Esophagus squamous epithelium (tissue), 4 donors: Measurements from ENCODE around the gene TCEAL7.

Source experiments
- POLR2A ChIP-seq, 4 donors: fragments of 450-650 bp; IDR thresholded peaks; one replicate each; pipeline ENCODE4 v1.6.1; 2017; ENCODE audit warnings: antibody characterized with exemption in 4 of 4, mild to moderate bottlenecking in 4 of 4, moderate library complexity in 3 of 4
- TF ChIP-seq, protein P1 (sequence below), 6 experiments: fragments of 450-650 bp in 4 of 6; fragments of 200-600 bp in 2 of 6; sonication (generic) in 2 of 6; IDR thresholded peaks; one replicate each; pipeline ENCODE4 v1.5.1; 2016 to 2019; ENCODE audit warnings: antibody characterized with exemption in 6 of 6, mild to moderate bottlenecking in 4 of 6, moderate library complexity in 4 of 6

DNA sequence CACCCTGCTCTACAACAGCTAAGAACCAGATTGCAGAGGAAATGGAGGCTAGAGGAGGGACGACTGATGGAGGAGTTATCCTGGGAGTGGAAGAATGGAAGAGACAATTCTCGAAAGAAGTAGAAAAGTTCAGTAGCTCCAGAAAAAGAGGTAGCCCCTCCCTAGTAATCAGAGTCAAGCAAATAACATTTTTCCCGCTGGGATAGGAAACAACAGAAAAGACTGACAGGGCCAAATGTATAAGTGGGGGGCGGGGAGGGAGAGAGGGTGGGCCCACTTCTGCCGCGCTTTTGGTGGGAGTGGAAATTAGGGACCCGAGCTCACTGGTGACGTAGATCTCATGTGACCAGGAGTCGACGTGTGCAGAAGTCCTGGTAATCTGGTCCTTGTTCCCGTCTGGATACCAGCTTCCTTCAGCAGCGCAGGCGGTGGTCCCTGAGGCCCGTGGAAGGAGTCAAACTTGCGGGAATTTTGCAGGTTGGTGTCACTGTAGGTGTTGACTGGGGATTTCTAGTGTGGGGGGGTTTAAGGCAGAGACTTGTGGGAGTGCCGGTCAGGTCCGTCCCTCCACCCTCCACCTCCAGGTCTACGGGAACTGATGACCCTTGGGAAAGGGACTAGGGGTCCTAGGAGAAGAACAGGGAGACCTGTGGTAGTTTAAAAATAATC lies 26.2 kb downstream of the TCEAL7 start, which contains the start of gene TCEAL9:
- TF ChIP-seq POLR2A (IDR thresholded peaks at IDR 0.05), result peak in 2 of 4 donors; percentile 48 to 67
- TF ChIP-seq, protein P1, sequence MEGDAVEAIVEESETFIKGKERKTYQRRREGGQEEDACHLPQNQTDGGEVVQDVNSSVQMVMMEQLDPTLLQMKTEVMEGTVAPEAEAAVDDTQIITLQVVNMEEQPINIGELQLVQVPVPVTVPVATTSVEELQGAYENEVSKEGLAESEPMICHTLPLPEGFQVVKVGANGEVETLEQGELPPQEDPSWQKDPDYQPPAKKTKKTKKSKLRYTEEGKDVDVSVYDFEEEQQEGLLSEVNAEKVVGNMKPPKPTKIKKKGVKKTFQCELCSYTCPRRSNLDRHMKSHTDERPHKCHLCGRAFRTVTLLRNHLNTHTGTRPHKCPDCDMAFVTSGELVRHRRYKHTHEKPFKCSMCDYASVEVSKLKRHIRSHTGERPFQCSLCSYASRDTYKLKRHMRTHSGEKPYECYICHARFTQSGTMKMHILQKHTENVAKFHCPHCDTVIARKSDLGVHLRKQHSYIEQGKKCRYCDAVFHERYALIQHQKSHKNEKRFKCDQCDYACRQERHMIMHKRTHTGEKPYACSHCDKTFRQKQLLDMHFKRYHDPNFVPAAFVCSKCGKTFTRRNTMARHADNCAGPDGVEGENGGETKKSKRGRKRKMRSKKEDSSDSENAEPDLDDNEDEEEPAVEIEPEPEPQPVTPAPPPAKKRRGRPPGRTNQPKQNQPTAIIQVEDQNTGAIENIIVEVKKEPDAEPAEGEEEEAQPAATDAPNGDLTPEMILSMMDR (IDR thresholded peaks at IDR 0.05), result no peak
